Rectal smooth muscle tissue (tissue), 1 donor: ENCODE data around the gene ZFR.

ENCODE experiments used
- H3K27ac ChIP-seq: one replicate; pipeline ENCODE4 v1.7.0; 2013; ENCODE audit warnings: low read depth, low read length, inconsistent platforms
- H3K27me3 ChIP-seq: one replicate; pipeline ENCODE4 v1.7.0; 2013; ENCODE audit warnings: low read length; ENCODE audit not compliant: control insufficient read depth, insufficient read depth
- H3K36me3 ChIP-seq: one replicate; pipeline ENCODE4 v1.7.0; 2013; ENCODE audit warnings: low read length; ENCODE audit not compliant: control insufficient read depth, insufficient read depth
- H3K4me1 ChIP-seq: one replicate; pipeline ENCODE4 v1.7.0; 2013; ENCODE audit warnings: low read length; ENCODE audit not compliant: control insufficient read depth, insufficient read depth
- H3K4me3 ChIP-seq: one replicate; pipeline ENCODE4 v1.7.0; 2013; ENCODE audit warnings: low read length
- H3K9ac ChIP-seq: one replicate; pipeline ENCODE4 v1.7.0; 2013; ENCODE audit warnings: low read length

Gene ZFR

GRCh38 chr5:32444431-32445286, at the start of gene ZFR:
Gene ZFR (minus strand): TSS chr5:32444740. CDS start chr5:32444658, 82 bp downstream.
- Histone ChIP-seq H3K36me3 (no peaks in the 10 kb centered on the region), H3K4me3 (peak within 1 kb of the TSS; percentile 84), H3K27me3 (no peaks in the 10 kb centered on the region), H3K27ac (peak within 1 kb of the TSS; percentile 94), H3K9ac (peak within 1 kb of the TSS; percentile 86), H3K4me1 (peaks cover 9% of the 10 kb centered on the region)

DNA sequence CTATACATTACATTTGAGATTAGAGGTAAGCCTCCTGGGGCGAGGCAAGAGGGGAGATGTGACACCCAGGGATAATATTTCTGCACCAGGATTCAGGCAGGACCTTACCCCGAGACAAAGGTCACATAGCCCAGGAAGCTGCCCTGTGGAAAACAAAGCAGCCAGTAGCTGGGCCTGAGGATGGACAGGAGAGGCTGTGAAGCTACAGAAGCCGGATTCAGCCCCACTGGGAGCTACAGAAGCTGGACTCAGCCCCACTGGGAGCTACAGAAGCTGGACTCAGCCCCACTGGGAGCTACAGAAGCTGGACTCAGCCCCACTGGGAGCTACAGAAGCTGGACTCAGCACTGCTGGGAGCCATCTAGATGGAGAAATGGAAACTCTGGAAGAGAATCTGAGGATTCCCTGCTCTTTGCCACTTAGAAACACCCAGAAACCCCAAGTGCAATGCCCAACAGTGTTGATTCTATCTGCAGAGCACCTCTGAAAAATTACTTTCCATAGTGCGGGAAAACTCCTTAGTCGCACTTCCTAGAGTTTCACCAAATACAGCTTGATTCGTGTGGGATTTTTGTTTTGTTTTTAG, 46.5 kb upstream of the ZFR start:
- H3K4me3 ChIP-seq, result no peak overlapping the region
- no peak overlapping the region for H3K9ac ChIP-seq
- no peak overlapping the region for H3K27ac ChIP-seq
- no peaks in the 10 kb centered on the region for H3K4me1 ChIP-seq
- H3K36me3 ChIP-seq, result no peaks in the 10 kb centered on the region
- H3K27me3 ChIP-seq, result no peaks in the 10 kb centered on the region

DNA sequence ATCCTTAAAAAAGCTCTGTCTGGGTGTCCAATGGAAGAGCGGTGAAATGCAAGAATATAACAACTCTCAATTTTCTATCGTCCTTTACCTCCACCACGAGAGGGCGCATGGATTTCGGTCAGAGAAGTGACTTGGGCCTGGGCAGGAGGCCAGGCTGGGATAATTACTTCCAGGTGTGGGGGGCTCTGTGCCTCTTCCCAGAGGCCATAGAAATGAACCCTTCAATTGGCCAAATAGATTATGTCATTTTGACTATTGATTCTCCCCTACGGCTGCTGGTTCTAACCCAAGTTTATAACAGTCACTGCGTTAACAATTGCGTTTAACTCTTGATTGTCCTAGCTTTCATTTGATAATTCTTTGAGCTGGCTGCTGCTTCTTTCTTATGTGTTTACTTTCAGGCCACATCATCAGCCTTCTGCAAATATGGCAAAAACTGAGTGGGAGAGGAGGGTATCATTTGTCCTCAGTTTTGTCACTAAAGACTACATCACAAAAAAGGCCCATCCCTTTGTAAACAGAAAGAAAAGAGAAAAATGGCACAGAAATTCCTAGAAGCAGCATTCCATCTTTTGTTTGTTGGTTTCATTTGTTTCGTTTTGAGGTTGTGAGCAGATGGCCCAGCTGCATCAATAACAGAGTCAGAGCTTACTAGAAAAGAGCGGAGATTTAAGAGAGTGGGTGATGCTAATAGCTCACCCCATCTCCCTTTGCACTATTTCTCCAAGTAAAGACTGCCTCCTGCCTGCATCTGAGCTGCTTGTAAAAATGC, 45.4 kb upstream of the ZFR start:
- Histone ChIP-seq H3K9ac (no peak overlapping the region), H3K4me3 (no peak overlapping the region), H3K27ac (no peak overlapping the region), H3K27me3 (no peaks in the 10 kb centered on the region), H3K4me1 (no peaks in the 10 kb centered on the region), H3K36me3 (no peaks in the 10 kb centered on the region)

DNA sequence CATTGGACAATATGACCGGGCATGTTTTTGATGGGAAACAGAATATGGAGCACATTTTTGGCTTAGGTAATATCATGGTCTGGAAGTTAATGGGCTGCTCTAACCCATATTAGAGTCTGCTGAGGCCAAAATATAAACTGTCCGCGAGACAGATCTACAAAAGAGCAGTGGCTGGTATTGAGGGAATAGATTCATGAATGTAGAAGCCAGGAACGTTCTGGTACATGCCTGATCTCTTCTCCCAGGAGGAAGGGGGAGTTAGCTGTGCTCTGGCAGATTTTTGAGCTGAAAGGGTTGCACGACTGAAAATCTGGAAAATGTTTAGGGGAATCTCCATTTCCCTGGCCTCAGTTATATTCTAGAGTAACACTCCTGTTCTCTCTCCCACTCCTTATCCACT, 42.9 kb upstream of the ZFR start:
- Histone ChIP-seq H3K27ac (no peak overlapping the region), H3K36me3 (no peaks in the 10 kb centered on the region), H3K4me1 (no peaks in the 10 kb centered on the region), H3K4me3 (no peak overlapping the region), H3K9ac (no peak overlapping the region), H3K27me3 (no peaks in the 10 kb centered on the region)

DNA sequence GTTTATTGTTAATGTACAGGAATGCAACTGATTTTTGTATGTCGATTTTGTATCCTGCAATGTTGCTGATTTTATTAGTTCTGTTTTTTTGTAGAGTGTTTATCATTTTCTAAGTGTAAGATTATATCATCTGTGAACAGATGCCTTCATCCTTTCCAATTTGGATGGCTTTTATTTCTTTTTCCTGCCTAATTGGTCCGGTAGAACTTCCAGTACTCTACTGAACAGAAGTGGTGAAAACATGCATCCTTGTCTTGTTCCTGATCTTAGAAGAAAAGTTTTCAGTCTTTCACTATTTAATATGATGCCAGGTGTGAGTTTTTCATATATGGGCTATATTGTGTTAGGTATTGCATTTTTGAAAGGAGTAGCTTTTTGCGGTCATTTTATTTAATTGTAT, 42.5 kb upstream of the ZFR start:
- Histone ChIP-seq H3K27me3 (no peaks in the 10 kb centered on the region), H3K4me3 (no peak overlapping the region), H3K9ac (no peak overlapping the region), H3K4me1 (no peaks in the 10 kb centered on the region), H3K27ac (no peak overlapping the region), H3K36me3 (no peaks in the 10 kb centered on the region)

DNA sequence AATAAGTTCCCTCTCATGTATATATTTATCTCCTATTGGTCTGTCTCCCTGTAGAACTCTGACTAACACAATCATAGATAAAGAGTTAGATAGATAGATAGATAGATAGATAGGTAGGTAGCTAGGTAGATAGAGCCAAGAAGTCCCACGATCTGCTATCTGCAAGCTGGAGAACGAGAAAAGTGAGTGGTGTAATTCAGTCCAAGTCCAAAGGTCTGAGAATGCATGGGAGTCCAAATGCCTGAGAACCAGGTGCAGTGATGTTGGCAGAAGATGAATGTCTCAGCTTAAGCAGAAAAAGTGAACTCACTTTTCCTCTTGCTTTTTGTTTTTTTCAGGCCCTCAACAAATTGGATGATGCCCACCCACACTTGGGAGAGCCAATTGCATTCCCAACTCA, 37.7 kb upstream of the ZFR start:
- H3K4me3 ChIP-seq, result no peak overlapping the region
- no peaks in the 10 kb centered on the region for H3K4me1 ChIP-seq
- no peaks in the 10 kb centered on the region for H3K27me3 ChIP-seq
- H3K9ac ChIP-seq, result no peak overlapping the region
- H3K36me3 ChIP-seq, result no peaks in the 10 kb centered on the region
- H3K27ac ChIP-seq, result no peak overlapping the region

- H3K27me3 ChIP-seq, result no peaks in the 10 kb centered on the region
- H3K36me3 ChIP-seq, result no peaks in the 10 kb centered on the region
- H3K9ac ChIP-seq, result no peak overlapping the region
- H3K4me1 ChIP-seq, result no peaks in the 10 kb centered on the region
- no peak overlapping the region for H3K27ac ChIP-seq
- H3K4me3 ChIP-seq, result no peak overlapping the region
These were observed 34.6 kb upstream of the ZFR start for GRCh38 chr5:32479096-32479495.

DNA sequence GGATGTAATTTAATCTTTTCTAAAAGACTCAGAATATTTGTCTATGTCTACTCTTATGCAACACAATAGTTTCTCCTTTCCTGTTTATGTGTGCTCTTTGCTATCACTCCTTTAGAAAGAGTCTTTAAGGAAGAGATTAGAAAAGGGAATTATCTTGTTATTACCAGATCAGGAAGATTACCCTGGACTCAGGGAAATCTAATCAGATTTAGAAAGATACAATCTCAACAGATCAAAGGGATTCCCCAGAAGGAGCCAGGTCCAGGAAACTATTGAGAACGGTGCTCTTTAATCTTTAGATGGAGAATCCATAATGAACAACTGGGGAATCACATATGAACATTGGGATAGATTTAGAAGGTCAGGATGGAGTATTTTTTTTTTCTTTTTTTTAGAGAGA, 32.4 kb upstream of the ZFR start:
- Histone ChIP-seq H3K4me3 (no peak overlapping the region), H3K27me3 (no peaks in the 10 kb centered on the region), H3K36me3 (no peaks in the 10 kb centered on the region), H3K9ac (no peak overlapping the region), H3K27ac (no peak overlapping the region), H3K4me1 (no peaks in the 10 kb centered on the region)

DNA sequence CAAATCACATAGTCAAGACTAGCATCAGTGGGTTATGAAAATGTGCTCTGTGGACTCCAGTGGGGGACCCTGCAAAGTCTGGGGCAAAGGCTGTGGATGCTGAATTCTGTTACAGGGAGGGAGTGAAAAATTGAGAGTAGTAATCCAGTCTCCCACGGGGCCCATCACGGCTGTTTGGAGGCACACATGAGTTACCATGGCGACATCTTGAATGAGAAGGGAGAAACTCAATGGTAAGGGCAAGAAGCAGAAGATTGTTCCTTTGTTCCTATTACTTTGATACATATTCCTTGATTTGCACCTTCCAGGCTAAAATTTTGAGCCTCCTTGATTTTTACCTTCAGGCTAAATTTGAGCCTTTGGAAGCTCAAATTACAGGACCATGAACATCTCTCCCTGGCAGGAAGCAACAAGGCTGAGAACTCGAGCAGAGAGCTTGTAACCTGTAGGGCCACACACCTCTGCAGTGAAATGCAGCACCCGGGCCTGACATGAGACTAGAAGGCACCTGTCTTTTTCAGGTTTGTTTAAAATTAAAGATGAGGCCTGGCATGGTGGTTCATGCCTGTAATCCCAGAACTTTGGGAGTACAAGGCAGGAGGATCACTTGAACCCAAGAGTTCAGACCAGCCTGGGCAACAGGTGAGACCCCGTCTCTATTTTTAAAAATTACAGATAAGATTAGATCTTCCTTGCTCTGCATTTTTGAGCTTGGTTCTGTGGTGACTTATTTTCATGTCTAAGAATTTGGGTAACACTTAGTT, 31.0 kb upstream of the ZFR start:
- Histone ChIP-seq H3K9ac (no peak overlapping the region), H3K4me1 (no peaks in the 10 kb centered on the region), H3K27me3 (no peaks in the 10 kb centered on the region), H3K27ac (no peak overlapping the region), H3K36me3 (no peaks in the 10 kb centered on the region), H3K4me3 (no peak overlapping the region)

DNA sequence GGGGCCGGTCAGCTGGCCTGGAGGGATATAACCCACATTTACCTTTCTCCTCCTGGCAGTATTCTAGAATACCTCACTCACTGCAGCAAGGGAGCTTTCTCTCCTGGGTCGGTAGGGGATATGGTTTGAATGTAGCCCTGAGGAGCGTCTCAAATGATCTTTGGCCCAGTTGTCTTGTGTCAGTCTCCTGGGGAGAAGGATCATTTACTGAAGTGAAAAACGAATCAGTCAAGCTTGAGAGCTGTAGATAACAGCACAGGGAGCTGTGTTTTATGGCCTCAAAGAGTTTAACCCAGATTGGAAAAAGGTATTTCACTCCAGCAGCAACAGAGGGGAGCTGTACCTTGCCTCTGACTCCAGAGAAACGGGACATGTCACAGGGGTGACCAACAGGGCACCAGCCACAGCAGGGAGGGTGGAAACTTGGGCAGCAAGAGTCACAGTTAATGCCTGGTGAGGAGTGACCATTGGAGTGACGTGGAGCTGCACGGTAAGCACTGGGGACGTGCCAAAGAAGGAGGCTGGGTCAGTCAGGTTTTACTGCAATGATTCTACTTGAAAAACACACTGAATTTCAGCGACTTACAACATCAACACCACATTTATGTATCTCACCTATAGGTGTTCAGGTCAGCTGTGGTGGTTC, 29.8 kb upstream of the ZFR start:
- H3K9ac ChIP-seq, result no peak overlapping the region
- no peaks in the 10 kb centered on the region for H3K27me3 ChIP-seq
- no peaks in the 10 kb centered on the region for H3K4me1 ChIP-seq
- no peak overlapping the region for H3K27ac ChIP-seq
- H3K36me3 ChIP-seq, result no peaks in the 10 kb centered on the region
- H3K4me3 ChIP-seq, result no peak overlapping the region

GRCh38 chr5:32473072-32473471, 28.5 kb upstream of the ZFR start:
- no peak overlapping the region for H3K27ac ChIP-seq
- no peaks in the 10 kb centered on the region for H3K36me3 ChIP-seq
- H3K9ac ChIP-seq, result no peak overlapping the region
- H3K4me3 ChIP-seq, result no peak overlapping the region
- no peaks in the 10 kb centered on the region for H3K27me3 ChIP-seq
- no peaks in the 10 kb centered on the region for H3K4me1 ChIP-seq

- no peaks in the 10 kb centered on the region for H3K4me1 ChIP-seq
- no peak overlapping the region for H3K27ac ChIP-seq
- no peak overlapping the region for H3K9ac ChIP-seq
- no peak overlapping the region for H3K4me3 ChIP-seq
- no peaks in the 10 kb centered on the region for H3K36me3 ChIP-seq
- no peaks in the 10 kb centered on the region for H3K27me3 ChIP-seq
These were observed 27.2 kb upstream of the ZFR start for GRCh38 chr5:32471784-32472183.
